ENCODE measurements around the gene CYFIP2. TPM values are rescaled to one million over a fixed set of nuclear protein-coding genes. Genes with fewer than 3 reads are reported as not detected.

Gene CYFIP2
- total and polyA plus RNA-seq, 2 of the 8 experiments (the other 6 are each of a cell fraction or from before 2014, with no cell fraction given) = 45.1 to 80.6 TPM

- H3K27ac ChIP-seq (ENCODE audit: low read depth, low read length) = no peak overlapping the region
- H3K4me3 ChIP-seq (ENCODE audit: extremely low read depth in 1 of 4, insufficient read depth in 2 of 4, low read depth in 3 of 4, low read length in 4 of 4) = no peak overlapping the region
- no peak overlapping the region for H3K18ac ChIP-seq (ENCODE audit: extremely low read depth, low read length)
- no peak overlapping the region for H4K91ac ChIP-seq (replicated peaks; ENCODE audit: insufficient read length, low read length)
- no peaks in the 10 kb centered on the region; a peak in 1 of 7 replicates for H3K4me1 ChIP-seq (replicated peaks in 1 of 4; ENCODE audit: control insufficient read depth in 3 of 4, insufficient read depth in 4 of 4, low read length in 3 of 4)
- CTCF ChIA-PET (ENCODE audit: partially characterized antibody) = no interaction called here
- FAIRE-seq (no peak), DNase-seq (ENCODE audit: low read depth in 1 of 2, low spot score in 2 of 2) (no peak)
- no peak overlapping the region for H3K9ac ChIP-seq (replicated peaks in 1 of 4; ENCODE audit: extremely low read depth in 1 of 4, low read depth in 3 of 4, low read length in 3 of 4)
- whole genome bisulfite sequencing, 2 experiments (ENCODE audit: extremely low coverage in 1 of 2, insufficient coverage in 1 of 2, insufficient read length in 1 of 2, insufficient replicate concordance in 2 of 2, low coverage in 1 of 2, low lambda C conversion rate in 2 of 2, missing lambda C conversion rate in 1 of 2) = 90% methylated on average over 3 of the region's 3 CpGs; no CpG with 5 or more reads in 1 of the 2 experiments
- H3K79me2 ChIP-seq (ENCODE audit: control insufficient read depth in 1 of 2, insufficient read depth in 2 of 2, low read length in 2 of 2) = no peaks in the 10 kb centered on the region
- H2BK5ac ChIP-seq (ENCODE audit: low read depth, low read length) = no peak overlapping the region
- no peak overlapping the region for H2BK12ac ChIP-seq (ENCODE audit: low read depth, low read length)
- H2AFZ ChIP-seq (ENCODE audit: low read length) = no peak overlapping the region
- no peaks in the 10 kb centered on the region for H3K79me1 ChIP-seq (ENCODE audit: low read depth, low read length)
- no peak overlapping the region for H2BK120ac ChIP-seq (replicated peaks; ENCODE audit: low read depth, low read length)
- no peak overlapping the region for H2BK20ac ChIP-seq (ENCODE audit: low read length)
- no peaks in the 10 kb centered on the region for H4K20me1 ChIP-seq (replicated peaks in 1 of 2; ENCODE audit: control insufficient read depth in 1 of 2, insufficient read depth in 2 of 2, low read length in 2 of 2)
- no peaks in the 10 kb centered on the region for H3K27me3 ChIP-seq (replicated peaks in 1 of 4; ENCODE audit: control insufficient read depth in 3 of 4, extremely low read depth in 1 of 4, insufficient read depth in 3 of 4, low read length in 3 of 4)
- H3K23me2 ChIP-seq (ENCODE audit: low read depth, low read length) = no peaks in the 10 kb centered on the region
- H3K9me3 ChIP-seq (ENCODE audit: insufficient read depth in 2 of 2, low read depth in 1 of 2, low read length in 1 of 2) = no peaks in the 10 kb centered on the region
- no peak overlapping the region for H4K5ac ChIP-seq (ENCODE audit: insufficient read length, low read depth, low read length)
- no peak overlapping the region for H2AK5ac ChIP-seq (ENCODE audit: low read depth, low read length)
- H3K23ac ChIP-seq (ENCODE audit: insufficient read length) = no peak overlapping the region
- no peak overlapping the region for H3K4me2 ChIP-seq (ENCODE audit: insufficient read depth in 1 of 2, low read depth in 2 of 2, low read length in 2 of 2)
- H3K56ac ChIP-seq (replicated peaks; ENCODE audit: insufficient read length, low read depth, low read length) = no peak overlapping the region
- POLR2A ChIA-PET (ENCODE audit: partially characterized antibody) = no interaction called here
- H4K8ac ChIP-seq (ENCODE audit: extremely low read depth, insufficient read depth, low read length) = no peak overlapping the region
- no peaks in the 10 kb centered on the region for H3K36me3 ChIP-seq (ENCODE audit: control insufficient read depth in 2 of 4, insufficient read depth in 4 of 4, low read length in 3 of 4)
- H3K4ac ChIP-seq (replicated peaks; ENCODE audit: insufficient read length, low read depth, low read length) = no peak overlapping the region
- H3K14ac ChIP-seq (ENCODE audit: insufficient read length) = no peak overlapping the region
- H2BK15ac ChIP-seq (ENCODE audit: low read length) = no peak overlapping the region
- no peak for TF ChIP-seq EGR1 (IDR thresholded peaks at IDR 0.05; ENCODE audit: borderline replicate concordance, low read depth, low read length)
- no peak for TF ChIP-seq MAFK (IDR thresholded peaks at IDR 0.05; ENCODE audit: low read depth, low read length)
- no peak for TF ChIP-seq SUZ12 (IDR thresholded peaks at IDR 0.05; ENCODE audit: low read length)
- TF ChIP-seq SIRT6 (IDR thresholded peaks at IDR 0.05; ENCODE audit: low read length) = no peak
- TF ChIP-seq EZH2 (IDR thresholded peaks at IDR 0.05; ENCODE audit: low read depth, low read length, severe bottlenecking) = no peak
- TF ChIP-seq BCL11A (IDR thresholded peaks at IDR 0.05; ENCODE audit: low read depth in 2 of 2, low read length in 2 of 2) = no peak
- no peak for TF ChIP-seq USF2 (IDR thresholded peaks at IDR 0.05; ENCODE audit: low read length)
- no peak for TF ChIP-seq TAF1 (IDR thresholded peaks at IDR 0.05; ENCODE audit: low read depth, low read length)
- no peak for TF ChIP-seq CTBP2 (IDR thresholded peaks at IDR 0.05; ENCODE audit: borderline replicate concordance, insufficient read depth, insufficient read length, low read length)
- TF ChIP-seq ATF3 (IDR thresholded peaks at IDR 0.05; ENCODE audit: insufficient read depth, low read depth, low read length) = no peak
- no peak for TF ChIP-seq GABPA (IDR thresholded peaks at IDR 0.05; ENCODE audit: borderline replicate concordance, insufficient read depth, low read length)
- TF ChIP-seq ASH2L (IDR thresholded peaks at IDR 0.05; ENCODE audit: low read length) = no peak
- TF ChIP-seq RFX5 (IDR thresholded peaks at IDR 0.05; ENCODE audit: borderline replicate concordance, low read depth, low read length) = no peak
Measured at GRCh38 chr5:157236423-157236822, 29.5 kb upstream of the CYFIP2 start.

Measured in H1 (cell line).